ENCODE results near the gene C2CD5. TPM values are rescaled to one million over a fixed set of nuclear protein-coding genes. Genes with fewer than 3 reads are reported as not detected.

The C2CD5 gene
- total RNA-seq, 1 experiment from 2014 or later, result 48.2 TPM

- DNase-seq (ENCODE audit: low spot score), result no peak
- in situ Hi-C loops (cut with HindIII; ENCODE audit: low sequenced_read_pairs), result no loop called here
Observed at GRCh38 chr12:22538311-22538710, 6.0 kb downstream of the C2CD5 start.

- in situ Hi-C loops (cut with HindIII; ENCODE audit: low sequenced_read_pairs), result no loop called here
- DNase-seq (ENCODE audit: low spot score), result no peak
Observed at GRCh38 chr12:22536971-22537544, 7.3 kb downstream of the C2CD5 start.

DNA sequence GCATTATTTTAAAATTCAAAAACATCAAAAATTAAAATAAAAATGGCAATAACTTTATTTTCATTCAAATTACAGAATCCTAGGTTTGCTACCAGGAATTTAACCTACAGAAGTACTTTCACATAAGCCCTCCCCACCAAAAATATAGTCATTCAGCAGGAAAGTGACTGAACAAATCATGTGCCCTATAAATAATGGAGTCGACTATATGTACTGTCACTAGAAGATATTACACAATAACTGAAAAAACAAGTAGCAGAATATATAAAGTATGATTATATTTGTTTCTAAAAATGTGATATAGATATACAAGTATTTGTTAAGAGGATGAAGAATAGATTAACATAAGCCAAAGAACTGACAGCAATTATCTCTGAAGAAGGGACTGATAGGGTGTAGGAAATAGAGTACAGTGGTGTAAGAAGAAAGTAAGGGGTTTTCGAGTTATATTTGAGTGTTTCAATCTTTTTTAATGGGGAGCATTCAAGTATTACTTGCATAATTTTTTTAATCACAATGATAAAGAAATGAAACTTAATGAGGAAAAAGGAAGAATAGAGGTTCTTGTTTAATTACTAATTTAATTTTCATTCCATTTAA is 7.9 kb downstream of the C2CD5 start:
- DNase-seq (ENCODE audit: low spot score), result no peak
- in situ Hi-C loops (cut with HindIII; ENCODE audit: low sequenced_read_pairs), result no loop called here

GRCh38 chr12:22535478-22535877 is 8.9 kb downstream of the C2CD5 start:
- in situ Hi-C loops (cut with HindIII; ENCODE audit: low sequenced_read_pairs), result no loop called here
- DNase-seq (ENCODE audit: low spot score), result no peak

GRCh38 chr12:22535038-22535437 is 9.3 kb downstream of the C2CD5 start:
- in situ Hi-C loops (cut with HindIII; ENCODE audit: low sequenced_read_pairs), result no loop called here
- DNase-seq (ENCODE audit: low spot score), result no peak

- DNase-seq (ENCODE audit: low spot score), result no peak
- in situ Hi-C loops (cut with HindIII; ENCODE audit: low sequenced_read_pairs), result no loop called here
Observed at GRCh38 chr12:22533155-22533554, 11.2 kb downstream of the C2CD5 start.

DNA sequence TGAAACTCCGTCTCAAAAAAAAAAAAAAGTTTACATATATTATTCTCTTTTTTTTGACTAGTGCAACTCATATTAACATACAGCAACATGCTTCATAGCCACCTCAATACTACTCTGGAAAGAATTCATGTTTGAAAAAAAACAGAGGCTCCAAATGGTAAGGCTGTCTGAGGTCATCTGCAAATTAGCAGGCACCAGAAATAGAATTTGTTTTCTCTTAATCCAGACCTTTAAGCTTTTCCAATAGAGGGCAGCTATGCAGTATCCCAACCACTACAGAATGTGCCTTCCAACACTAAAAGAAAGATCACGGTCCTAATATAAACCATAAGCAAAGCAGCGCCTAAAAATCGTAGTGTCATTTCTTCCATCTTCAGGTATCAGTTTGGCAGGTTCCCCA is 12.0 kb downstream of the C2CD5 start:
- in situ Hi-C loops (cut with HindIII; ENCODE audit: low sequenced_read_pairs), result no loop called here
- DNase-seq (ENCODE audit: low spot score), result no peak

GRCh38 chr12:22531205-22531604 is 13.1 kb downstream of the C2CD5 start:
- in situ Hi-C loops (cut with HindIII; ENCODE audit: low sequenced_read_pairs), result no loop called here

DNA sequence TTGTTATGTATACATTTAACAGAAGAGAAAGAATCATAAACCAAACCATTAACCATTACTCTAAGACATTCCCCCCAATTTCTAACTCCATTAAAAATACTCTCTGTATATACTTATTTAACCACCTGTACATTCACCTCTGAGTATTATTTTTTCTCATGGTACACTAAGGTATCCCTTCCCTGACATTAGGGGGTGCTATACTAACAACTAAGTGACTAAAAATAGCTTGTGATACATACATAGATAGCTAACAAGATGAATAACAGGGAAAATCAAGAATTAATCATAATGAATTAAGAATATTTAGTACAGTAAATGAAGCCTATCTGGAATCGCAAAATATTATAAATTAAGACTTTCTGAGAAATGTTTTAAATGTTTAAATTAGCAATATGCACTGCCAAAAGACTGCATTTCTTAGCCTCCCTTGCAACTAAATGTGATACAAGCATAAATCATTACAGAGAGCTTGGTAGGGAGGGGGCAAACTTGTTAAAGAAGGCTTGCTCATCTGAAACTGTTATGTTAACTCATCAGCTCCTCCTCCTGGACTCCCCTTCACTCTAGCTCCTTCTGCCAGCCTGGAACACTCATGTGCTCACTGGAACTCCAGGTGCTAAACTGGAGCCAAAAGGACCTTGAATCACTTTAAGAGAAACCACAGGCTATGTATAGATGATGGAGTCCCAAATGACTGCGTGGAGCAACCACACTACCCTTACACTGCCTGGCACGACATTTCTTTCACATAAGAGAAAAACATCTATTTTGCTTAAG is 14.9 kb downstream of the C2CD5 start:
- in situ Hi-C loops (cut with HindIII; ENCODE audit: low sequenced_read_pairs), result no loop called here

More at GRCh38 chr12:22531205-22531604, 13.1 kb downstream of the C2CD5 start:
- DNase-seq (ENCODE audit: low spot score), result no peak

DNA sequence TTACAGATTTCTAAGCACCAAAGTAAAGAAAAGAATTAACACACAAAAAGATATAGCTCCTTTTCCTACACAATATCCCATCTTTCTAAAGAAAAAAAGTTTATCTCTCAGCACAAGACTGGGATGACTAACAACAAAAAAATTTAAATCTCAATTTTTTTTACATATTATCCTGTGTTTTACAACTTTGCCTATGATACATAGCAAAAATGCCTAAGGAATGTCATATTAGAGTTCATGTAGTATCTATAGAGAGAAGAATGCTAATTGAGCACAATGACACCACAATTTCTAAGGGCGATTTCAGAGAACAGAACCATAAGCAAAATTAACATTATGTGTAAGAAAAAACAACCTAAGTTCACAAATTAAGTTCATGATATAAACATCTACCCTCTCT is 16.3 kb downstream of the C2CD5 start:
- no peak for DNase-seq (ENCODE audit: low spot score)
- in situ Hi-C loops (cut with HindIII; ENCODE audit: low sequenced_read_pairs), result no loop called here

More for the DNA sequence above, 14.9 kb downstream of the C2CD5 start:
- no peak for DNase-seq (ENCODE audit: low spot score)

- in situ Hi-C loops (cut with HindIII; ENCODE audit: low sequenced_read_pairs), result no loop called here
- DNase-seq (ENCODE audit: low spot score), result no peak
Observed at GRCh38 chr12:22526836-22527235, 17.5 kb downstream of the C2CD5 start.

- DNase-seq (ENCODE audit: low spot score), result no peak
- in situ Hi-C loops (cut with HindIII; ENCODE audit: low sequenced_read_pairs), result no loop called here
Observed at GRCh38 chr12:22525426-22525825, 18.9 kb downstream of the C2CD5 start.

- in situ Hi-C loops (cut with HindIII; ENCODE audit: low sequenced_read_pairs), result no loop called here
Observed at GRCh38 chr12:22518998-22519397, 25.3 kb downstream of the C2CD5 start.

DNA sequence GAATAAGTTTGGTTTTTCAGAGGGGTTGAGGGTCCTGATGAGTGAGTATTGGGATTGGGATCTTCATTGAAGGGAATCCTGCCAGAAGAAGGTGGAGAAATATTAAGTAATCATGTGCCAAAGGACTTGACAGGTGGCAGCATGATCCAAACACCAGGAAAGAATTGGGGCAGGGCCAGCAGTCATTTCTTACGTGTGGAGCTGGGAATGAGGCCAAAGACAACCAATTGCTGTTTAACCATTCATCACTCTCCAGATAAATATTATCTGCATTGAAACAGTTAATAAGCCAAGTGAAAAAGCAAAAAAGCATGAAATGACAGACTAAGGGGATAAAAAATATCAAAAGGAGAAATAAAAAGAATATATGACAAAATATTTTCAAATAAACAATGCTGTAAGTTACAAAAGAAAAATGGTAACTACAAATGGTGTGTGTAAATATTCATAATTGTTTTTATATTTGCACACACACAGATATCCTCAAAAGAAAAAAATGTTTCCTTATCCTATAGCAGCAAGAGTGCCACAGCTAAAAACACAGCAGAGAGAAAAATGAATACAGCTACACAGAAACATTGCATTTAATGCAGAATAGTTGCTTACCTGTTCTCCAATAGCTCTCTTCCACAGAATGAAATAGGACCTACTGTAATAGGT is 26.2 kb downstream of the C2CD5 start:
- peak; percentile 77 for DNase-seq (ENCODE audit: low spot score)
- in situ Hi-C loops (cut with HindIII; ENCODE audit: low sequenced_read_pairs), result no loop called here

More at GRCh38 chr12:22518998-22519397, 25.3 kb downstream of the C2CD5 start:
- no peak for DNase-seq (ENCODE audit: low spot score)

DNA sequence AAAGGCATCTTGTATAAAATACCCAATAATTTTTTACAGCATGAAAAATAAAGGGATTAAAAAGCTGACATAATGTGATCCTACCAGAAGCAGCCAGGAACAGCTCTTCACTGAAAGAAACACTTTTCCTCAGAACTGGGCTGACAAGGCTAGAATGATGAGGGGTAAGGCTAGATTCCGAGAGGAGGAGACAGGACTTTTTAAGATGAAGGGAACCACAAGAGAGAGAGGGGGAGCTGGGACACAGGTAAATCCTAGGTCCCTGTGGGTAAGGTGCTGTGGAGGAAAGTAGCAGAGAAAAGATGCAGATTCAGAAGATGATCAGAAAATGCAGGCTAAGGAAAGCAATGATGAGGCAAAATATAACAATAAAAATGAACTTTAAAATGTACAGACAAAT is 29.5 kb downstream of the C2CD5 start:
- in situ Hi-C loops (cut with HindIII; ENCODE audit: low sequenced_read_pairs), result no loop called here
- DNase-seq (ENCODE audit: low spot score), result no peak

GRCh38 chr12:22505826-22506225 is 38.5 kb downstream of the C2CD5 start:
- DNase-seq (ENCODE audit: low spot score), result no peak
- in situ Hi-C loops (cut with HindIII; ENCODE audit: low sequenced_read_pairs), result no loop called here

DNA sequence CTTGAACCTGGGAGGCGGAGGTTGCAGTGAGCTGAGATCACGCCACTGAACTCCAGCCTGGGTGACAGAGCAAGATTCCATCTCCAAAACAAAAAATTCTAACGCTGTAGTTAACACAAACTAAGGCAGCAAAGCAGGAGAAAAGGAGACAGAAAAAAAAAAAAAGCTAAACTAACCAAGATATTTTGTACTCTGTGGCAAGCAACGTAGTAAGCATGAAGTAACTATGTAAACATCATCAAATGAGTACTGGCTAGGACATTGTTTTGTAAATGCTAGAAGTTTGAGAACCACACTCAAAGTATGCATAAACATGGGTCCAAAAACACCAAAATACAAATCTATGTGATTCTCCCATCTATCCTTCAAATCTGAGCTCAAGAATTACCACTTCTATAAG is 44.2 kb downstream of the C2CD5 start:
- no peak for DNase-seq (ENCODE audit: low spot score)
- in situ Hi-C loops (cut with HindIII; ENCODE audit: low sequenced_read_pairs), result no loop called here

DNA sequence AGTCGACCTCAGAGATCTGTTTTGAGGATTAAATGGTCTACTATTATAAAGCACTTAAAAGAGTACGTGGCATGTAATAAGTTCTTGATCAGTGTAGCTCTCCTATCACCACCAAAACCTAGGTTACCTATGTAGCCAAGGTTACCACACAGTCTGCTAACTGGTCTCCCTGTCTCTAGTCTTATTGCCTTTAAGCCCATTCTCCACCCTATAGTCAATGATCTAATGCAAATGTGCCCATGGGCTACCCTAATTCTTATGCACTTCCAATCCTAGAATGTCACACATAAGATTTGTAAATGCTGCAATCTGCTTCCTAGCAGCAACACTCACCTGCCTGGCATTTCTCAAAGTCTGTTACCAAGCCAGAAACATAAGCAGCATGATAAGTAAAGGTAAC is 44.9 kb downstream of the C2CD5 start:
- in situ Hi-C loops (cut with HindIII; ENCODE audit: low sequenced_read_pairs), result no loop called here
- DNase-seq (ENCODE audit: low spot score), result no peak

DNA sequence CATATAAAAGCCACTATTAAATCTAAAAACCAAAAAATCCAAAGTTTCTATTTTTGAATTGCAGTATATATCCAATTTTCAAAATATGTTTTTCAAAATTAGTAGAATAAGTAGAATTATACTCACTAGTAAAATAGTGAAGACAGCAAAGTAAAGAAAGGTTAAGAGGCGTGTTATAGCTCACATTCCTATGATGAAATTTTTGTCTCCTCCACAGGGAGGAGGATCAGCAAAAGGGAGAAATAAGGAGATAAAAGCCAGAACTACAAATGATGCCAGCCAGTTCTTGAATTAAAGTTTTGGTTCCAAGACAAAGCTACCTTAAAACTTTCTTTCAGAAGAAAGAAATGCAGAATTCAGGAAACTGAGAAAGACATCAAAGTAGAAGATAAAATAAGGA is 50.0 kb downstream of the C2CD5 start:
- in situ Hi-C loops (cut with HindIII; ENCODE audit: low sequenced_read_pairs), result no loop called here
- DNase-seq (ENCODE audit: low spot score), result no peak

DNA sequence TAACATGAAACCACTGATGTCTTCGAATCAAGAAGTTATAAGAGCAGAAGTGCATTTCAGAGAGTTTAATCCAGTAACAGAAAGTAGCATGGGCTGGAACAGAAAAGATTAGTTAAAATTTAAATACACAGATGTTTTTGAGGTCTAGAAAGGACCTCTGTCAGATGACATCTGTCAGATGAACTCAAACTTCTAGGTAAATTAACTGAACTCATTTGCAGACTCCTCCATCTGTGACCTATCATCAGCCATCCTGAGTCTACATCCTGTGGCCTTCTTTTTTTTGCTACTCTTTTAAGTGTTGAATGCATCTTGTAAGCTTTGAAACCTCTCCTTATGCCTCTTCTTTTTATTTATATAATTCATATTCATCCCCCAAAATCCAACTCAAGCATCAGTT is 53.3 kb downstream of the C2CD5 start:
- DNase-seq (ENCODE audit: low spot score), result no peak
- in situ Hi-C loops (cut with HindIII; ENCODE audit: low sequenced_read_pairs), result no loop called here

Measured in G401 (cell line).